BE2C (cell line): ENCODE measurements around the gene ERG.

Experiments
- DNase-seq: peaks from one replicate; pipeline ENCODE4 v3.0.0-alpha.2; 2020
- H3K27me3 ChIP-seq: fragments of 250-450 bp; sonication (Bioruptor Pico); 2 replicates; pipeline ENCODE4 v1.5.1; 2020; ENCODE audit warnings: mild to moderate bottlenecking
- H3K36me3 ChIP-seq: fragments of 250-450 bp; sonication (Bioruptor Pico); 2 replicates; pipeline ENCODE4 v1.5.1; 2020; ENCODE audit warnings: mild to moderate bottlenecking
- H3K4me1 ChIP-seq: fragments of 250-450 bp; sonication (Bioruptor Pico); 2 replicates; pipeline ENCODE4 v1.5.1; 2020
- H3K4me3 ChIP-seq: 2 replicates; pipeline ENCODE4 v1.5.1; 2011; ENCODE audit warnings: low read depth, low read length
- H3K9me3 ChIP-seq: fragments of 250-450 bp; sonication (Bioruptor Pico); 2 replicates; pipeline ENCODE4 v1.5.1; 2020
- CTCF ChIP-seq: IDR thresholded peaks from 2 replicates; pipeline ENCODE4 v1.5.1; 2012; ENCODE audit warnings: mild to moderate bottlenecking, low read depth, low read length

ERG gene

DNA sequence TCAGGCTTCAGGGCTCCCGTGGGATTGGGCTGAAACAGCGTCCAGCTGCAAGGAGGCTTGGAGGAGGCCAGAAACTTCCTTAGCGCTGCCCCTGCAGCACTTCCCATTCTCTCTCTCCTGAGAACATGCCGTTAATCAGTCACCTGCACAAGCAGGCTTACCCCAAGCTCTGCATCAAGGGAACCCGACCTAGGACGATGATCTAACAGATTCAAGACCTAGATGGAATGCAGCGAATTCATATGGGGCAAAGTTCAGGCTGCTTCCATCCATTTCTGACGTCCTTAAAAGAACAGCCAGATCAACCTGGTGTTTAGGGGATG, 114.1 kb downstream of the ERG start:
- no peak for DNase-seq
- TF ChIP-seq CTCF: no peak
- Histone ChIP-seq H3K27me3 (no peaks in the 10 kb centered on the region), H3K9me3 (no peaks in the 10 kb centered on the region), H3K4me1 (no peaks in the 10 kb centered on the region), H3K4me3 (no peak overlapping the region), H3K36me3 (no peaks in the 10 kb centered on the region)

- no peaks in the 10 kb centered on the region for H3K9me3 ChIP-seq
- H3K27me3 ChIP-seq: no peaks in the 10 kb centered on the region
- no peaks in the 10 kb centered on the region for H3K36me3 ChIP-seq
- no peak for TF ChIP-seq CTCF
- no peak for DNase-seq
- H3K4me3 ChIP-seq: no peak overlapping the region
- no peaks in the 10 kb centered on the region for H3K4me1 ChIP-seq
Measured at GRCh38 chr21:38383411-38384237, 114.7 kb downstream of the ERG start.

GRCh38 chr21:38380481-38381137, 117.7 kb downstream of the ERG start:
- peak; percentile 23; the same call in 1 of the 2 replicates for TF ChIP-seq CTCF
- DNase-seq: no peak

GRCh38 chr21:38379147-38379546, 119.1 kb downstream of the ERG start:
- no peaks in the 10 kb centered on the region for H3K36me3 ChIP-seq
- DNase-seq: no peak
- TF ChIP-seq CTCF: no peak

More at GRCh38 chr21:38380481-38381137, 117.7 kb downstream of the ERG start:
- H3K4me1 ChIP-seq: no peaks in the 10 kb centered on the region
- no peaks in the 10 kb centered on the region for H3K36me3 ChIP-seq
- no peaks in the 10 kb centered on the region for H3K27me3 ChIP-seq
- no peak overlapping the region for H3K4me3 ChIP-seq
- H3K9me3 ChIP-seq: no peaks in the 10 kb centered on the region

GRCh38 chr21:38377165-38378088, 120.8 kb downstream of the ERG start:
- TF ChIP-seq CTCF: no peak
- DNase-seq: no peak
- H3K9me3 ChIP-seq: no peaks in the 10 kb centered on the region

More at GRCh38 chr21:38379147-38379546, 119.1 kb downstream of the ERG start:
- H3K4me1 ChIP-seq: no peaks in the 10 kb centered on the region
- no peaks in the 10 kb centered on the region for H3K9me3 ChIP-seq
- H3K4me3 ChIP-seq: no peak overlapping the region
- H3K27me3 ChIP-seq: no peaks in the 10 kb centered on the region

More at GRCh38 chr21:38377165-38378088, 120.8 kb downstream of the ERG start:
- H3K4me1 ChIP-seq: no peaks in the 10 kb centered on the region
- H3K36me3 ChIP-seq: no peaks in the 10 kb centered on the region
- H3K4me3 ChIP-seq: no peak overlapping the region
- H3K27me3 ChIP-seq: no peaks in the 10 kb centered on the region
